HG03280 (cell line): ENCODE measurements around the gene STRADA.

ENCODE experiments used
- ATAC-seq: cut with Tn5 transposase; IDR thresholded peaks from one replicate; pipeline ENCODE4 v1.9.1; 2021; ENCODE audit warnings: mild to moderate bottlenecking, moderate library complexity; ENCODE audit not compliant: unreplicated experiment

Gene STRADA

GRCh38 chr17:63701868-63702720 is 39.5 kb downstream of the STRADA start:
- no peak for ATAC-seq

DNA sequence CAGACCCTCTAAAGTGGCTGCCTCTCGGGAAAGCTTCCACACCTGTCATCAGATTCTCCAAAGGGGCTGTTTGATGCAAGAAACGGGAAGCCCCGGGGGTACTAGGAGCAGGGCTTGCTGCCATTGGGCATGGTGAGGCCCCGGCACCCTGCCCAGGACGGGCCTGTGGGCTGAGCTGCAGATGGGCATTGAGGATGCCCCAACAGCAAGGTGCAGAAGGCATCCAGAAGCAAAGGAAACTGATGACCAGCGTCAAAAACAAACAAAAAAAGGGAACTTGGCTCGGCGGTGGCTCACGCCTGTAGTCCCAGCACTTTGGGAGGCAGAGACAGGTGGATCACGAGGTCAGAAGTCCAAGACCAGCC is 40.2 kb downstream of the STRADA start:
- no peak for ATAC-seq

- ATAC-seq = no peak
Observed at GRCh38 chr17:63700528-63701455, 40.8 kb downstream of the STRADA start.

GRCh38 chr17:63699638-63700527 is 41.7 kb downstream of the STRADA start, which contains the start of gene LIMD2:
Gene LIMD2 (minus strand): TSS chr17:63700125. CDS start chr17:63699298, 827 bp downstream.
- ATAC-seq = peak; percentile 25

GRCh38 chr17:63698886-63699637 is 42.5 kb downstream of the STRADA start:
- ATAC-seq = peak; percentile 16

- no peak for ATAC-seq
Observed at GRCh38 chr17:63698381-63698885, 43.2 kb downstream of the STRADA start.

- ATAC-seq = peak; percentile 26
Observed at GRCh38 chr17:63697341-63698286, 44.0 kb downstream of the STRADA start.

- ATAC-seq = no peak
Observed at GRCh38 chr17:63696381-63696961, 45.1 kb downstream of the STRADA start.

GRCh38 chr17:63695889-63696288 is 45.7 kb downstream of the STRADA start:
- ATAC-seq = no peak

GRCh38 chr17:63694950-63695773 is 46.4 kb downstream of the STRADA start:
- no peak for ATAC-seq

GRCh38 chr17:63694229-63694949 is 47.2 kb downstream of the STRADA start:
- ATAC-seq = no peak

DNA sequence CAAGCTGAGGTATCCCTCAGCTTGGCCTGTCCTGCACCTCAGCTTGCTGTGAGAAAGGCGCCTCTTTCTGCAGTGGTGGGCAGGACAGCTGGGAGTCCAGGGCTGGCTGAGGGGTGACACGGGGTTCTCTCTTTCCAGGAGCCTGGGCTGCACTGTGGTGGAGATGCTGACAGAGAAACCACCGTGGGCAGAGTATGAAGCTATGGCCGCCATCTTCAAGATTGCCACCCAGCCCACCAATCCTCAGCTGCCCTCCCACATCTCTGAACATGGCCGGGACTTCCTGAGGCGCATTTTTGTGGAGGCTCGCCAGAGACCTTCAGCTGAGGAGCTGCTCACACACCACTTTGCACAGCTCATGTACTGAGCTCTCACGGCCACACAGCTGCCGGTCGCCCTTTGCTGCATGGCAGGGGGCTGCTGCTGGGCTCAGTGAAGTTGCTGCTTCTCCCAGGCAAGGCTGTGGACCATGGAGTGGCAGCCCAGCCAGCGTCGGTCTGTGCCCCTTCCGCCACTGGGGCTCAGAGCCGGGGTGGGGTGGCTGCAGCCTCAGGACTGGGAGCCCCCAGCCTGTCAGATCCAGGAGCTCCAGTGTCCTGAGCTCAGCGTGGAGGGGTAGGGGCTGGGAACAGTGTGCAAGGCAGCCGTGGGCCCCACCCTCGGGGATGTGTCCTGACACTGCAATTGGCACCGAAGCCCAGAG is 48.0 kb downstream of the STRADA start:
- ATAC-seq = no peak

GRCh38 chr17:63692195-63692816 is 49.3 kb downstream of the STRADA start:
- no peak for ATAC-seq

- no peak for ATAC-seq
Observed at GRCh38 chr17:63689479-63689878, 52.1 kb downstream of the STRADA start.

DNA sequence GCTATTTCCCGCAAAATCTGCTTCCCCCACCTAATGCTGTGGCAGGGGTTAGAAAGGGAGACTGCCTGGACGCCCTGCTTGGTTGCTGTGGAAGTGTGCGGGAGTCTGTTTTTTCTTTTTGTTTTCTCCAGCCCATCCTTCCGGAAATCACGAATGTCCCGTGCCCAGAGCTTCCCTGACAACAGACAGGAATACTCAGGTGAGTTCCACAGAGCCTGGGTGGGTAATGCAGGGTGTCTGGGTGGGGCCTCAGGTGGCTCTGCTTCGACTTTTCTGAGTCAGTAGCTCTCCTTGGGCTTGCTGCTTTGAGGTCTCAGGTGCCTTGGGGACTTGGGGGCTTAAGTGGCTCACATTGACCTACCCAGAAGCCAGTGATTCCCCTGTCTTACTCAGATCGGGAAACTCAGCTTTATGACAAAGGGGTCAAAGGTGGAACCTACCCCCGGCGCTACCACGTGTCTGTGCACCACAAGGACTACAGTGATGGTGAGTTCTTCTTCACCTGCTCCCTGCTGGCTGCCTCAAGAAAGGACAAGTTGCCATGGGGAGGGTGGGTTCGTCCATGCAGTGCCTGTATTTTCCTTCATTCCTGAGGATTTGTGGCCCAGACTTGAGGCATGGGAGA is 53.1 kb downstream of the STRADA start:
- ATAC-seq = no peak
